Caco-2 (cell line): ENCODE data around the gene STOML3. TPM values are rescaled to one million over a fixed set of nuclear protein-coding genes. Genes with fewer than 3 reads are reported as not detected.

ENCODE experiments used
- BruUV-seq: library from RNA; stranded (reverse); fragments of 400-500 nt; replicated peaks from 2 replicates; lab custom pipeline; 2021; lab: Mats Ljungman, UMichigan
- CTCF ChIA-PET: fragments of 300-600 bp; sonication (Branson Sonifier 250); formaldehyde crosslinking; loops from one replicate; lab custom pipeline; 2022; ENCODE audit warnings: antibody characterized with exemption; lab: Charles Lee
- POLR2A ChIA-PET: fragments of 300-600 bp; sonication (Branson Sonifier 250); formaldehyde crosslinking; loops from one replicate; lab custom pipeline; 2022; ENCODE audit warnings: antibody characterized with exemption; lab: Charles Lee
- DNase-seq, 2 experiments: peaks; one replicate each; pipeline versions ENCODE4 v3.0.0 to v3.0.0-alpha.2; 2020 to 2022
- H3K27me3 ChIP-seq: replicated peaks from 2 replicates; pipeline ENCODE4 v1.6.0; 2011; ENCODE audit warnings: low read length; ENCODE audit not compliant: control insufficient read depth, insufficient read depth
- H3K36me3 ChIP-seq: 2 replicates; pipeline ENCODE4 v1.5.1; 2011; ENCODE audit warnings: low read length; ENCODE audit not compliant: control insufficient read depth, insufficient read depth
- H3K4me1 ChIP-seq: fragments of 250-450 bp; sonication (Bioruptor Pico); 2 replicates; pipeline ENCODE4 v1.5.1; 2020; ENCODE audit warnings: mild to moderate bottlenecking
- H3K4me3 ChIP-seq: 2 replicates; pipeline ENCODE4 v1.5.1; 2011; ENCODE audit warnings: low read depth, mild to moderate bottlenecking, control low read depth, low read length
- H3K9me3 ChIP-seq: fragments of 250-450 bp; sonication (Bioruptor Pico); 2 replicates; pipeline ENCODE4 v1.5.1; 2020; ENCODE audit warnings: mild to moderate bottlenecking, moderate library complexity
- H3K27ac Mint-ChIP-seq: one replicate; pipeline ENCODE4 v1.8.0; 2022; ENCODE audit warnings: mixed read lengths; ENCODE audit not compliant: unreplicated experiment
- H3K27me3 Mint-ChIP-seq: one replicate; pipeline ENCODE4 v1.8.0; 2022; ENCODE audit warnings: mixed read lengths; ENCODE audit not compliant: insufficient read depth, unreplicated experiment
- H3K36me3 Mint-ChIP-seq: one replicate; pipeline ENCODE4 v1.8.0; 2022; ENCODE audit warnings: mild to moderate bottlenecking, mixed read lengths; ENCODE audit not compliant: insufficient read depth, unreplicated experiment
- H3K4me1 Mint-ChIP-seq: one replicate; pipeline ENCODE4 v1.8.0; 2022; ENCODE audit warnings: low read depth, mixed read lengths; ENCODE audit not compliant: unreplicated experiment
- H3K4me3 Mint-ChIP-seq: one replicate; pipeline ENCODE4 v1.8.0; 2022; ENCODE audit warnings: mild to moderate bottlenecking, moderate library complexity, mixed read lengths; ENCODE audit not compliant: unreplicated experiment
- H3K9me3 Mint-ChIP-seq: one replicate; pipeline ENCODE4 v1.8.0; 2022; ENCODE audit warnings: mixed read lengths; ENCODE audit not compliant: unreplicated experiment
- intact Hi-C: fragments of 100-400 bp; cut with micrococcal nuclease; formaldehyde crosslinking; loops from one replicate; pipeline ENCODE4 v1.10.0; 2022; ENCODE audit not compliant: unreplicated experiment
- total RNA-seq: library from RNA; stranded (reverse); gene quantifications from 2 replicates; pipeline ENCODE4 v1.2.3, GENCODE V29; 2022
- TF ChIP-seq, protein P1 (sequence below), 2 experiments: fragments of 200-600 bp in 1 of 2; IDR thresholded peaks; 1 replicate in 1 of 2; 2 replicates in 1 of 2; pipeline versions ENCODE4 v1.5.1 to v1.8.0; 2011 to 2022; ENCODE audit warnings: antibody characterized with exemption in 1 of 2, control low read depth in 1 of 2, inconsistent platforms in 1 of 2, low read depth in 1 of 2, low read length in 1 of 2, mild to moderate bottlenecking in 1 of 2, moderate library complexity in 1 of 2; ENCODE audit not compliant: insufficient read depth in 1 of 2, severe bottlenecking in 1 of 2, unreplicated experiment in 1 of 2

The STOML3 gene
- total RNA-seq, 1 experiment from 2014 or later = 0.43 TPM

DNA sequence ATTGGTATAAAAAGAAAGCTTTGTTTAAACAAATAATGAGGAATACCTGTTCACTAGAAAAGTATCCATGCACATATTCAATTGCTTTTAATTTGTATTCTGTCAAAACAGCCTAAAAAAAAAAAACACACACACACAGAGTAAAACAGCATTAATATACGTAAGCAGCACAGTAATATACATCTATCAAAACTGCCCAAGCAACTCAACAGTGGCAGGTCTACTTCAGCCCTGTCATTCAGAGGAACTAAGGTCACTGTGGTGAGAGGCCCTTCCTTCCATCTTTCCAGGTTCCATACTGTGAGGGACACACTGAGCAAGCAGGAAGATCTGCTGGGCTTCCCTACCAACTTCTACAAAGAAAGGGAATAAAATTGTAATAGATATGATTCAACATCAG lies 43.5 kb upstream of the STOML3 start:
- Mint-ChIP-seq H3K27ac (no peak overlapping the region), H3K27me3 (no peaks in the 10 kb centered on the region), H3K4me1 (peaks cover 7% of the 10 kb centered on the region), H3K36me3 (peaks cover 34% of the 10 kb centered on the region), H3K4me3 (no peak overlapping the region), H3K9me3 (no peaks in the 10 kb centered on the region)
- intact Hi-C loops = no loop called here
- H3K4me1 ChIP-seq = peaks cover 6% of the 10 kb centered on the region; the same call in 1 of the 2 replicates
- no peaks in the 10 kb centered on the region for H3K9me3 ChIP-seq
- no peaks in the 10 kb centered on the region for H3K27me3 ChIP-seq
- H3K36me3 ChIP-seq = 0 out of 2 replicates have a peak, but pooled peaks cover 2% of the 10 kb centered on the region
- TF ChIP-seq, protein P1, sequence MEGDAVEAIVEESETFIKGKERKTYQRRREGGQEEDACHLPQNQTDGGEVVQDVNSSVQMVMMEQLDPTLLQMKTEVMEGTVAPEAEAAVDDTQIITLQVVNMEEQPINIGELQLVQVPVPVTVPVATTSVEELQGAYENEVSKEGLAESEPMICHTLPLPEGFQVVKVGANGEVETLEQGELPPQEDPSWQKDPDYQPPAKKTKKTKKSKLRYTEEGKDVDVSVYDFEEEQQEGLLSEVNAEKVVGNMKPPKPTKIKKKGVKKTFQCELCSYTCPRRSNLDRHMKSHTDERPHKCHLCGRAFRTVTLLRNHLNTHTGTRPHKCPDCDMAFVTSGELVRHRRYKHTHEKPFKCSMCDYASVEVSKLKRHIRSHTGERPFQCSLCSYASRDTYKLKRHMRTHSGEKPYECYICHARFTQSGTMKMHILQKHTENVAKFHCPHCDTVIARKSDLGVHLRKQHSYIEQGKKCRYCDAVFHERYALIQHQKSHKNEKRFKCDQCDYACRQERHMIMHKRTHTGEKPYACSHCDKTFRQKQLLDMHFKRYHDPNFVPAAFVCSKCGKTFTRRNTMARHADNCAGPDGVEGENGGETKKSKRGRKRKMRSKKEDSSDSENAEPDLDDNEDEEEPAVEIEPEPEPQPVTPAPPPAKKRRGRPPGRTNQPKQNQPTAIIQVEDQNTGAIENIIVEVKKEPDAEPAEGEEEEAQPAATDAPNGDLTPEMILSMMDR (IDR thresholded peaks at IDR 0.05; ENCODE audit: insufficient read depth in 1 of 2, low read depth in 1 of 2, low read length in 1 of 2, severe bottlenecking in 1 of 2, unreplicated experiment in 1 of 2) = no peak
- ChIA-PET POLR2A (no interaction called here), CTCF (no interaction called here)
- no TSS peak for BruUV-seq
- H3K4me3 ChIP-seq = no peak overlapping the region
- no peak for DNase-seq

DNA sequence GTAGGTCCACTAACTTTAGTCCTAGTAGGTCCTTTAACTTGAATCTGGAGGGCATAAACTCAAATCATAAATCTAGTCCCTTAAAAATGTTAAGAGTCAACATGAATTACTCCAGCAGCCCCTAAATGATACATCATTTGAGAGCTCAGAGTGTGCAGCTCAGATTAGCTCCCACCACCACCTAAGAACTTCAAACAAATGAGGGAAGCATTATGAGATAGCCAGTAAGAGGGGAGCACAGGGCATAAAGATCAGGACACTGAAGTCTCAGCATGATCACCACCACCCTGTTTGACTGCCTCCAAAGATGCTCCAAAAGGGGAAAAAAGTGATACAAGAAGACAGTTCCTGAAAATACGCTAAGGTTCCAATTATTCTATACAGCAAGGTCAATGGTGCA lies 41.5 kb upstream of the STOML3 start:
- DNase-seq = no peak
- Histone ChIP-seq H3K9me3 (no peaks in the 10 kb centered on the region), H3K4me3 (no peak overlapping the region), H3K4me1 (peaks cover 6% of the 10 kb centered on the region; the same call in 1 of the 2 replicates), H3K36me3 (0 out of 2 replicates have a peak, but pooled peaks cover 4% of the 10 kb centered on the region), H3K27me3 (no peaks in the 10 kb centered on the region)
- H3K36me3 Mint-ChIP-seq = peaks cover 34% of the 10 kb centered on the region
- no TSS peak for BruUV-seq
- no peak overlapping the region for H3K27ac Mint-ChIP-seq
- H3K4me3 Mint-ChIP-seq = no peak overlapping the region
- peaks cover 7% of the 10 kb centered on the region for H3K4me1 Mint-ChIP-seq
- H3K9me3 Mint-ChIP-seq = no peaks in the 10 kb centered on the region
- CTCF ChIA-PET = interaction anchor here (0.6 kb wide), 1 partner anchor 18 kb away, joined by 4 read pairs; no protein-coding TSS in a partner anchor
- TF ChIP-seq, protein P1 (IDR thresholded peaks at IDR 0.05; ENCODE audit: insufficient read depth in 1 of 2, low read depth in 1 of 2, low read length in 1 of 2, severe bottlenecking in 1 of 2, unreplicated experiment in 1 of 2) = no peak
- intact Hi-C loops = no loop called here
- no peaks in the 10 kb centered on the region for H3K27me3 Mint-ChIP-seq
- POLR2A ChIA-PET = no interaction called here

DNA sequence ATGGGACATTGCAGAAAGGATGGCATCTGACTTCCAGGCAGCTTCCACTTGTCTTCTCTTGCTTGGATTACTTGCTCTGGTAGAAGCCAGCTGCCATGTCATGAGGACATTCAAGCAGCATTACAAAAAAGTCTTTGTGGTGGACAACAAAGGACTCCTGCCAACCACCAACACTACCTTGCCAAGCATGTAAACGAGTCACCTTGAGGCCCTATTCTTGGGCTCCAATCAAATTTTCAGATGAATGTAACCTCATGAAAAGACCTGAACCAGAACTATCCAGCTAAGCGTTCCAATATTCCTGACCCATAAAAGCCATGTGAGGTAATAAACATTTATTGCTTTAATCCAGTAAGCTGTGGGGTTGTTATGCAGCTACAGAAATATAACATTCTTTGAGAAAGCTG lies 34.8 kb upstream of the STOML3 start:
- no peak overlapping the region for H3K4me3 Mint-ChIP-seq
- TF ChIP-seq, protein P1 (IDR thresholded peaks at IDR 0.05; ENCODE audit: insufficient read depth in 1 of 2, low read depth in 1 of 2, low read length in 1 of 2, severe bottlenecking in 1 of 2, unreplicated experiment in 1 of 2) = no peak
- no peak for DNase-seq
- H3K27ac Mint-ChIP-seq = no peak overlapping the region
- intact Hi-C loops = no loop called here
- H3K9me3 Mint-ChIP-seq = no peaks in the 10 kb centered on the region
- BruUV-seq = no TSS peak
- H3K4me1 Mint-ChIP-seq = peaks cover 26% of the 10 kb centered on the region
- Histone ChIP-seq H3K27me3 (no peaks in the 10 kb centered on the region), H3K4me3 (no peak overlapping the region), H3K36me3 (peaks cover 6% of the 10 kb centered on the region), H3K9me3 (no peaks in the 10 kb centered on the region), H3K4me1 (peaks cover 35% of the 10 kb centered on the region)
- H3K27me3 Mint-ChIP-seq = no peaks in the 10 kb centered on the region
- POLR2A ChIA-PET = no interaction called here
- H3K36me3 Mint-ChIP-seq = peaks cover 56% of the 10 kb centered on the region
- CTCF ChIA-PET = no interaction called here
